Liver (tissue), 2 donors: ENCODE data around the gene ERI3.
"Not testable (repeated sequence)": the region's sequence is repeated elsewhere in the genome, so short reads cannot be mapped to it uniquely, and the experiment has no call there.

ENCODE experiments used
- TF ChIP-seq, protein P1 (sequence below): IDR thresholded peaks from 2 replicates; pipeline ENCODE4 v1.6.1; 2016; ENCODE audit warnings: antibody characterized with exemption
- TF ChIP-seq, protein P2 (sequence below): fragments of 150-350 bp; IDR thresholded peaks from 2 replicates; pipeline ENCODE4 v1.5.1; 2017; ENCODE audit warnings: improper control_type of control experiment, low read depth, low read length; ENCODE audit not compliant: missing input control
- TF ChIP-seq, protein P3 (sequence below): IDR thresholded peaks from 2 replicates; pipeline ENCODE4 v1.6.1; 2016; ENCODE audit warnings: antibody characterized with exemption, mild to moderate bottlenecking
- donor health status: healthy.

DNA sequence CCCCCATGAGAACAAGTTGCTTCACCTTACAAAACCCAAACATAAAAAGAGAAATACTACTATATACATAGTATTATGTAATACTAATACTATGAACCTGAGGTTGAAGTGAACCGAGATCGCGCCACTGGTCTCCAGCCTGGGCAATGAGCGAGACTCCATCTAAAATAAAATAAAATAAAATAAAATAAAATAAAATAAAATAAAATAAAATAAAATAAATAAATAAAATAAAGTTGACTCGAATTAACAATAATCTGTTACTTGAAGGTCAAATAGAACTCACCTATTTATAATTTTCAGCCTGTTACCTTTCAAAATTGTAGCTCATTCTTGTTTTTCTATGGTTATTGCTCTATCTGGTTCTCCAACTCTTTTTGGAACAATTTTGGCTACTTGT, 148.5 kb downstream of the ERI3 start:
- TF ChIP-seq, protein P1, sequence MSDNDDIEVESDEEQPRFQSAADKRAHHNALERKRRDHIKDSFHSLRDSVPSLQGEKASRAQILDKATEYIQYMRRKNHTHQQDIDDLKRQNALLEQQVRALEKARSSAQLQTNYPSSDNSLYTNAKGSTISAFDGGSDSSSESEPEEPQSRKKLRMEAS = not testable (repeated sequence)
- TF ChIP-seq, protein P2, sequence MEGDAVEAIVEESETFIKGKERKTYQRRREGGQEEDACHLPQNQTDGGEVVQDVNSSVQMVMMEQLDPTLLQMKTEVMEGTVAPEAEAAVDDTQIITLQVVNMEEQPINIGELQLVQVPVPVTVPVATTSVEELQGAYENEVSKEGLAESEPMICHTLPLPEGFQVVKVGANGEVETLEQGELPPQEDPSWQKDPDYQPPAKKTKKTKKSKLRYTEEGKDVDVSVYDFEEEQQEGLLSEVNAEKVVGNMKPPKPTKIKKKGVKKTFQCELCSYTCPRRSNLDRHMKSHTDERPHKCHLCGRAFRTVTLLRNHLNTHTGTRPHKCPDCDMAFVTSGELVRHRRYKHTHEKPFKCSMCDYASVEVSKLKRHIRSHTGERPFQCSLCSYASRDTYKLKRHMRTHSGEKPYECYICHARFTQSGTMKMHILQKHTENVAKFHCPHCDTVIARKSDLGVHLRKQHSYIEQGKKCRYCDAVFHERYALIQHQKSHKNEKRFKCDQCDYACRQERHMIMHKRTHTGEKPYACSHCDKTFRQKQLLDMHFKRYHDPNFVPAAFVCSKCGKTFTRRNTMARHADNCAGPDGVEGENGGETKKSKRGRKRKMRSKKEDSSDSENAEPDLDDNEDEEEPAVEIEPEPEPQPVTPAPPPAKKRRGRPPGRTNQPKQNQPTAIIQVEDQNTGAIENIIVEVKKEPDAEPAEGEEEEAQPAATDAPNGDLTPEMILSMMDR = not testable (repeated sequence)
- TF ChIP-seq, protein P3, sequence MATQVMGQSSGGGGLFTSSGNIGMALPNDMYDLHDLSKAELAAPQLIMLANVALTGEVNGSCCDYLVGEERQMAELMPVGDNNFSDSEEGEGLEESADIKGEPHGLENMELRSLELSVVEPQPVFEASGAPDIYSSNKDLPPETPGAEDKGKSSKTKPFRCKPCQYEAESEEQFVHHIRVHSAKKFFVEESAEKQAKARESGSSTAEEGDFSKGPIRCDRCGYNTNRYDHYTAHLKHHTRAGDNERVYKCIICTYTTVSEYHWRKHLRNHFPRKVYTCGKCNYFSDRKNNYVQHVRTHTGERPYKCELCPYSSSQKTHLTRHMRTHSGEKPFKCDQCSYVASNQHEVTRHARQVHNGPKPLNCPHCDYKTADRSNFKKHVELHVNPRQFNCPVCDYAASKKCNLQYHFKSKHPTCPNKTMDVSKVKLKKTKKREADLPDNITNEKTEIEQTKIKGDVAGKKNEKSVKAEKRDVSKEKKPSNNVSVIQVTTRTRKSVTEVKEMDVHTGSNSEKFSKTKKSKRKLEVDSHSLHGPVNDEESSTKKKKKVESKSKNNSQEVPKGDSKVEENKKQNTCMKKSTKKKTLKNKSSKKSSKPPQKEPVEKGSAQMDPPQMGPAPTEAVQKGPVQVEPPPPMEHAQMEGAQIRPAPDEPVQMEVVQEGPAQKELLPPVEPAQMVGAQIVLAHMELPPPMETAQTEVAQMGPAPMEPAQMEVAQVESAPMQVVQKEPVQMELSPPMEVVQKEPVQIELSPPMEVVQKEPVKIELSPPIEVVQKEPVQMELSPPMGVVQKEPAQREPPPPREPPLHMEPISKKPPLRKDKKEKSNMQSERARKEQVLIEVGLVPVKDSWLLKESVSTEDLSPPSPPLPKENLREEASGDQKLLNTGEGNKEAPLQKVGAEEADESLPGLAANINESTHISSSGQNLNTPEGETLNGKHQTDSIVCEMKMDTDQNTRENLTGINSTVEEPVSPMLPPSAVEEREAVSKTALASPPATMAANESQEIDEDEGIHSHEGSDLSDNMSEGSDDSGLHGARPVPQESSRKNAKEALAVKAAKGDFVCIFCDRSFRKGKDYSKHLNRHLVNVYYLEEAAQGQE = not testable (repeated sequence)
